ENCODE measurements around the gene USP19.

Gene USP19

DNA sequence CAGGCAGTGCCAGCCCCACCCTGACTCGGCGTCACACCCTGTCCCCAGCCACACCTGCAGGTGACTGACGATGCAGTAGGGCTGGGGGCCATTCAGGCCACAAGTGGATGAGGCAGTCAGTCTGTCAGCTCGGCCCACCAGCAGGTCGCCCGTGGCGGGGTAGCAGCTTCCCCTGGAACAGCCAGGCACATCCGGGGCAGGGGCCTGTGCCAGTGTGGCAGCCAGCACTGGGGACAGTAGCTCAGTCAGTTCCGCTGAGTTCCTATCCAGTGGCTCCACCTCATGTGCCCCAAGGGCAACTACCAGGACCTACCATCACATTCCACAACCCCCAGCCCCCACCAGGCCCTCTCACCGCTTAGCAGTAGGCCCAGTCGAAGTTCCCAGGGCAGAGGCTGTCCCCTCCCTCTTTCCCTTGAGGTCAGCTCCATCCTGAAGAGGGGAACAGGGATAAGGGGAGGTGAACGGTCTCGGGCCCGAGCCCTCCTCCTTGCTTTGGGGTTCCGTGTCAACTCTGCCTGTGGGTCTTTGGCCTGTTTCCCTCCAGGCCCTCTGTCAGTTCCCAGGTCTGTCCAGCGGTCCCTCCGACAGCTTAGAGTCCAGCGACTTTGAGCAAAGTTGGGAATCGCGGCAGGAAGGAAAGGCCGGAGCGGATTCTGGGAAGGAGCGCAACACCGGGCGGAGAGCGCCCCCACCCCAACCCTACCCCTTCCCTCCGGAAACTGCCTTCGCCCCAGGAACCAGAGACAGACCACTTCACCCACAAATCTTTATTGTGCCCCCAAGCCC is 12.0 kb upstream of the USP19 start, which contains the start of gene LAMB2:
Gene LAMB2 (minus strand): TSS at position 614 of the 789 bp plus-strand sequence. CDS start 183 bp downstream, at position 431.
- no peak for DNase-seq (ENCODE audit: low spot score)

DNA sequence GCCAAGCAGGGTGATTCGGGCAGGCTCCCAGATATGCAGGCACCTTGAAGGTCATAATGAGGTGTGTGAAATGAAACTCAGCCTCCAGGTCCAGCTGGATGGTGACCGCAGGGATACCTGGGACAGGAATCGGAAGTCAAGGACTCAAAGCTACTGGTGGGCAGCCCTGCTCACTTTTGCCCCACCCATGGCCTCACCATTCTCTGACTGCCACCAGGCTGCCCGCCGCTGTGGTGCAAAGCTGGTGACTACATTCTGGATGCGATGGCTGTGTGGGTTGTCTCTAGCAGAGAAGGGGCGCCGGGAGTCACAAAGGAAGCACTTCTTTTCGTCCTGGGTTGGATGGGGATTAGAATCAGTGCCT is 11.4 kb upstream of the USP19 start:
- no peak for DNase-seq (ENCODE audit: low spot score)

DNA sequence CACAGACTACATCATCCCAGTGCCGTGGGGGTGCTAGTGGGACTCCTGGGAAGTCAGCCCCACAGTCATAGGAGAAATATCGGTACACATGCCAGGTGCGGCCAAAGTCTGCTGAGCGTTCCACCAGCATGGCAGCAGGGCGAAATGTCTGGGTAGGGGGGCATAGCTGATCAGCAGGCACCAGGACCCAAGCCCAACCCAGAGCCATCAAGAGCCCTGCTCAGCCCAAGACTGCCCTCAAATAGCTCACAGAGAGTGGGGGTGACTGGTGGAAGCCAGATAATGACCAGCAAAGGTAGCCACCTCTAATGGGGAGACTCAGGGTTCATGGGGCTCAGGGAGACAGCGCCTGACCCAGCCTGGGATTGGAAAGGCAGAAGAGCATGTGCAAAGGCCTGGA is 11.0 kb upstream of the USP19 start:
- DNase-seq (ENCODE audit: low spot score): no peak

DNA sequence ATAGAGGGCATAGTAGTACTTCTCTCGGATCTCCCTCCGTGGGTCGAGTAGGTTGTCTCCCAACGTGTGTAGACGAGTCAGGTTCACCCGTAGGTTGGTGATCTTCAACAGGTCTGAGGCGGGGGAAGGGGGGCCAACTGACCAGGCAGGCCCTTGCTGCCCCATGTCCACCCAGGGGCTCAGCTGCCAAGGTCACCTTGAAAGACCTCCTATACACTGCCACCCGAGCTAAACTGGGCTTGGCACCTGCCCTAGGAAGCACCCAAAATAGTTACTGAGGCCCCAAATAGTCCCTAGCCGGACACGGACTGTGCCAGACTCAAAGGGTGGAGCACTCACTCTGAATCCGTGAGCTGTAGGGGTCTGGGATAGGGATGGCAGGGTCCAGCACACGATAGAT is 10.4 kb upstream of the USP19 start:
- no peak for DNase-seq (ENCODE audit: low spot score)

DNA sequence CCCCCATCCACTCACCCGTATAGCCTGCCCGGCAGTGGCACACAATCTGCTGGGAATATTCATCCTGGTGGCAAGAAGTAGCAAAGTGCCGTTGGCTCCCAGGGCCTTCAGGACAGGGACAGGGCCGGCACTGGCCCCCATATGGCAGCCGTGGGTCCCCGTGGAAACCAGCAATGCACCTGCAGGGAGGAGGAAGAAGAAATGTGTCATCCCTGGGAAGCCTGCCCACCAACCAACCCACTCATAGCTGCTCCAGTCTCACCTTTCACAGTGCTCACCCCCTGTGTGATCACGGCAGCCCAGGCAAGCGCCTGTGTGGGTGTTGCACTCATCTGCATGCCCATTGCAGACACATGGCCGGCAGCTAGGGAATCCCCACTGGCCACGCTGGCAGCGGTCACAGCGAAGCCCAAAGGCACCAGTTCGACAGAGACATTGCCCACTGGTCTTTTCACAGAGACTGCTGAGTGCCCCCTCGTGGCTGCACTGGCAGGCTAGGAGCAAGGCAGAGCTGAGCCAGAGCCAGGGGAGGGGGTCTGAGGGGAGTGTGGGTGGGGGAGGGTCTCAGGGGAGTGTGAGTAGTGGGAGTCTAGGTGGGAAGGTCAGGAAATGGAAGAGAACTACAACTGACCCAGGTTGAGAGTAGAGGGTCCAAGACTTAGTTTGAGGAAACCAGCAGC is 4.5 kb upstream of the USP19 start:
- DNase-seq (ENCODE audit: low spot score): no peak

DNA sequence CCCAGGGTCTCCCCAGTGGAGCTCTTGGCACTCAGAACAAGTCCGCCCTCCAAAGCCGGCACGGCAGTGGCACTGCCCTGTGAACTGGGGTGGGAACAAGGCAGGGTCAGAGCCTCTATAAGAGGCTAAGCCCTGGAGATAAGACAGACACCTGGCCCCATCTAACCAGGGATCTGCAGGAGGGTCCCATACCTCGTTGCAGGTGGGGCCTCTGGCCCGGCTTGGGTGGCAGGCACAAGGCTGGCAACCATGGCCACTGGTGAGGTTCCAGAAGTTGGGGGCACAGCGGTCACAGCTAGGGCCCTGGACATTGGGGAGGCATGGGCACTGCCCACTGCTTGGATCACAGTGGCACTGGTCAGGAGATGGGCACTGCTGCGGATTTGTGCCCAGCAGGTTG is 3.6 kb upstream of the USP19 start:
- DNase-seq (ENCODE audit: low spot score): no peak

DNA sequence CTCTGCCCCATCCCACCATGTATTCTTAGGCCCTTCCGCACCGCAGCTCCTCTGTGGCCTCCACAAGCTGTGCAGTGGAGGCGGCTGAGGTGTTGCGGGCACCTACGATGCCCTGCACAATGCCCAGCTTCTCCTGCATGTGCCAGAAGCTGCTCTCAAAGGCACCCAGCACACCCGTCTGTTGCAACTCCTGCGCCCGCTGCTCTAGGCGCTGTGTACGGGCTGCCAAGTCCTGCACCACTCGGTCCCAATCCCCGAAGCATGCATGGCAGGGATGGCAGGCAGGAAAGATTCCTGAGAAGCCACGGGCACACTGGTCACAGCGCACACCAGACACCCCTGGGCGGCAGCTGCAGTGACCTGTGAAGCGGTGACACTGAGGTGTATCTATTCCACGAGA is 3.1 kb upstream of the USP19 start:
- no peak for DNase-seq (ENCODE audit: low spot score)

DNA sequence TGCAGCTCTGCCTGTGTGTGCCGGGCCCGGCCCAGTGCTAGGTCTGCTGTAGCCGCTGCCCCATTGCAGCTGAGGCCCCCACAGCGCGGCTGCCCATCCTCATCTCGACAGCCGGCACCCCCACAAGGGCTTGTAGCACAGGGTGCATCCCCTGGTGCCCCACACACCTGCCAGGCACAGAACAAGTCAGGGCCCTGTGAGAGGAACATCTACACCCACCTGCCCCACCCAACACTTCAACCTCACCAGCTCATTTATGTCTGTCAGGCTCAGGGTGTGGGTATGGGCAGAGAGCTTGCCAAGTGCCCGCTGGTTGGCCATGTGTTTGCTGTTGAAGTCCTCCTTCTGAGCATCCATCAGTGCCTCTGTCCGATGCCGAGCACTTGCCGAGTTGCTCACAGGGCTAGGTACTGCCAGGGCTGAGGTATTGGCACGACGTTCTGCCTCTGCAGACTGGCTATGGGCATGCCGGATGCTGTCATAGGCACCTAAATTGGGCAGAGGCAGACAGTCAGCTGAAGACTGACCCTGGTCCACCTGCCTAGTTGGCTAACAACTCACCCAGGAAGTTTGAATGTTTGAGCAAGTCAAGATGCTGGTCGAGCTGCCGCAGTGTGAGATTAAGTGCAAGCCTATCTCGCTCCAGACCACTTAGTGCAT is 2.4 kb upstream of the USP19 start:
- no peak for DNase-seq (ENCODE audit: low spot score)

DNA sequence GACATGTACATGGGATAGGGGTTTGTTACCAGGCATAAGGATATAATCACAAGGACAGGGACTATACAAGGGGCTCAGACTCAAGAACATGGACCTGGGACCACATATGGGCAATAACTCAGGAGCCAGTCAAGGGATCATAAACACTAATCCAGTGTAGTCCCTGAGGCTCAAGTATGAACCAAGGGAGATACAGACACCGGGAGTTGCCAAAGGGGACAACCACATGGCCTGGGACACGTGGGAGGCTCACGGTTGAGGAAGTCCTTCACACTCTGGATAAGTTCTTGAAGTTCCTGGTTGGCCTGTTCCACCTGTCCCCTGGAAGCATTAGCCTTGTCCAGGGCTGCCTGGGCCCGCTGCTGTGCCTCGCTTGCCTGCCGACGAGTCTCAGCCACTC is 1.8 kb upstream of the USP19 start:
- DNase-seq (ENCODE audit: low spot score): no peak

DNA sequence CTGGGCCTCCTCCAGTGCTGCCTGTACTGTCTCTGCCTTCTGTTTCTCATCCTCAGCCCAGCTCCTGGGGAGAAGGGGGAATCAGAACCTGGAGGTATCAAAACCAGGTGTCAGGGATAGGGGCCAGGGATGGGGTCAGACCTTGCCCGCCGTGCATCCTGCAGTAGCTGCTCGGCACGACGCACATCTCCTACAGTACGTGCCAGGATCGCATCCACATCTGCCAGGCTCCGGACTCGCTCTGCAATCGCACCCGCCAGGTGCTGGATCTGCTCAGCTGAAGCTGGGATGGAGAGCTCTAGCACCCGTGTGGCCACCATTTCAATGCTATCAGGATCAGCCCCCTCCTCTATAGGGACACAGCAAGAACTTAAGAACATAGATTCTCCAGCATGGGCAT is 1.4 kb upstream of the USP19 start:
- no peak for DNase-seq (ENCODE audit: low spot score)

DNA sequence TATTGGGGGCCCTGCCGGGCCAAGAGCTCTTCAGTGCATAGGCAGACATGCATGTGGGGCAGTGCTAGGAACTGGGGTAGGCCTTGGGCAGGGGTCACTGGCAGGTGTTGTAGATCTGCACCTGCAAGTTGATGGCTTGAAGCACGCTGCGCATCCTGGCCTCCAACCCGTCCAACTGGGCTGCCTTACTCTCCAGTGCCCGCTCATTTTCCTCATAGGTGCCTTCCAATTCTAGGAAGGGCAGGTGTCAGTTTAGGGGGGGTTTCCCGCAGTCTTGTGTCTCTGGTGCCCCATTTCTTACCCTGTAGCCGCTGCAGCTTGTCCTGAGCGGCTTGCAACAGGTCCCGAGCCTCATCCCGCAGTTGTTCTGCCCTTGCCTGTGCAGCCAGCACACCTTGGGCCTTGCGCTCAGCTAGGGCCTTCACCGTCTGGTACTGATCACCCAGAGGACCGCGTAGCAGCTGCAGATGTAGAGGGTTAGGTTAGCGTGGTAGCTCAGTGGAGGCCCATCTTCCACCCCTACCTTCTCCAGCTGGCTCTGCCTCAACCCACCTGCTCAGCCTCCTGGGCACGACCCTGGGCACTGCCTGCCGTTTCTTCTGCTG is 611 bp upstream of the USP19 start:
- DNase-seq (ENCODE audit: low spot score): no peak

DNA sequence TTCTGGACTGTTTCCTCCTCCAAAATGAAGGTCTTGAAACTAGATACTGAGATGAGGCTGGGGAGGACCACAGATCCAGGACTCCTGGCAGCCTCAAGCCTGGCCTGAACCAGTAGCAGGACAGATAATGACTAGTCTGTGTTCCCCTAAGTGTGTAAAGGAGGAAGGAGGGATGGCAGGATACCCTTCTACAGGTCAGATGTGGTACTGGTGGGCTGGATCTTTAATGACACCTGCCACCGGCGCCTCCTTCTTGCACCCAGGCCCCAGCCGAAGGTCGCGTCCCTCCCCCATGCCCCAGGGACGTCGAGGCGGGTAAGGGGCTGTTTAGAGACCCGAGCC is 556 bp downstream of the USP19 start:
- DNase-seq (ENCODE audit: low spot score): no peak

DNA sequence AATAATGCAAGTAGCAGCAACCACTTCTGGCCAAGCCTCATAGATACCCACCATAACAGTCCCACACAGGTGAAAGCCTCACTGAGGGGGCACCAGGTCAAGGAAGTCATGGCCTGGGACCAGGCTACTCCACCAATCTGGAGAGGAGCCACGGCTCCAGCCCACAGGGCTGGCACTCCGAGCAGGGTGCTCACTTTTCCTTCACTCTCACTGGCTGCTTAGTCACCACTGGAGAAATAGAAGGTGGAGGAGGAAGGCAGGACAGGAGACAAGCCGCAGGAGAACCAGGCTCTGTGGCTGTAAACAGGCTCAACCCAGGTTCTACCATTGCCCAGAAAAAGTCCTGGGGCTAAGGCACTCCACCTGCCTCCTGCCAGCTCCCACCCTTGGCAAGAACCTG is 1.2 kb downstream of the USP19 start:
- DNase-seq (ENCODE audit: low spot score): no peak

DNA sequence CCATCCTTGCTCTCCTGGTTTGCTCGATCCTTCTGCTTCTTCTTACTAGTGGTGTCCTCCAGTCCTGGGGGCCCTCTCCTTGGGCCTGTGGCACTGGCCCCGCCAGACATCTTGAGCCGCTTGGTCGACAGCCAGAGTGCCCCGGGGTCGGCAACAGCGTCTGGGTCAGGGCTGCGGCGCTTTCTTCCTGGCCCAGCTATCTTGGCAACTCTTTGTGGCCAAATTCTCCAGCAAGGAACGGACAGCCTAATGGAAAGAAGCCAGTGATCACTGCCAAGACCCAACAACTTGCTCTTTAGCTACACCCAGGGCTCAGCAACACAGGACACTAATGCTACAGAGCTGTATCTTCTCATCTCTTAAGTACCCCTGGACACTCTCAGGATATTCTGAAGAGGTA is 1.6 kb downstream of the USP19 start:
- no peak for DNase-seq (ENCODE audit: low spot score)

DNA sequence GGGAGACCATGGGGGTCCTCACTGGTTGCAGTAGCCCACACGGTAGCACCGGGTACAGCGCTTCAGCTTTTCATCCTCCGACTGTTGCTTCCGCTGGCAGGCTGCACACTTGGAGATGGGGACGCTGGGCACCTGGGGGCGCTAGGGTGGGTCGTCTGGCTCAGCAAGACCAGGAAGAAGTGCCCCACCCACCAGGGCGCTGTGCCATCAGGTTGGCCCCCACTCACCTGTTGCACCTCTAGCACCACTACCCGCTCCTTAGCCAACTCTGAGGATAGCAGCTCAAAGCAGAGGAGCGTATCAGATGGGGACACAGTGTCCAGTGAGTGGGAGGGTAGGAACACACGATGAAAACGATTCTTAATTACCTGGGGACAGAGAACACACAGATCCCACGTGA is 8.4 kb downstream of the USP19 start:
- no peak for DNase-seq (ENCODE audit: low spot score)

DNA sequence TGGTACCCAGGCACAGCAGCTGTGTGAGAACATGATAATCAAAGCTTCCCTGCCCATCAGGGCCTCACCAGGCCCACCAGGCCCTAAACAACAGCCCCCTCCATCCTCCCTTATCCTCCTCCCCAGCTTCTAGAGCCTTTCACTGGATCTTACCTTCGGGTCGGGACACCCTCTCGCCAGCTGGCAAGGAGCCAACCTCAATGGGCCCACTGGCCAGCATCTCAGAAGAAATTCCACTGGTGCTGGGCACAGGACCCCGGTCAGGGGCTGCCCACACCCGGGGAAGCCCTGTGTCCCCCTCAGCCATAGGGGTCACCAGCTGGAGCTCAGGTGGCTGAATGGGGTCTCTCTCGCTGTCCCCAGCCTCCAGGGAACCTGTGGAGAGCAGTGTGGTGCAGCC is 9.3 kb downstream of the USP19 start:
- DNase-seq (ENCODE audit: low spot score): no peak

DNA sequence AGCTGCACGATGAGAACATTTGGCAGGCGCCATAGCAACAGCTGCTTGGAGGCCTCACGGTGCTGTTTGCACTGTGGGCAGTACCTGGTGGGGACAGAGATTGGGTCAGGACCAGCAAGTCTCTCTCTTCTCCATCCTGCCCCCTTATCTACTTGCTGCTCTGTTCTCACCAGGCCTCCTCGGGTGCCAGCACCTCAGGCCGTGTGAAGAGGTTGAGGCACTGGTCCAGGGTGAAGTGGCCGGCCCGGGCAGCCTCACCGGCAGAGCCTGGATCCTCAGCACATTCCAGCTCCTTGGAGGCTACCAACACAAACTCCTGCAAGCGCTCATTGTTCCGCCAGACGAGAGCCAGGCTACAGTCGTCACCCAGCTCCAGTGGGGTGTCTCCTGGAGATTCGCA is 9.8 kb downstream of the USP19 start:
- no peak for DNase-seq (ENCODE audit: low spot score)

DNA sequence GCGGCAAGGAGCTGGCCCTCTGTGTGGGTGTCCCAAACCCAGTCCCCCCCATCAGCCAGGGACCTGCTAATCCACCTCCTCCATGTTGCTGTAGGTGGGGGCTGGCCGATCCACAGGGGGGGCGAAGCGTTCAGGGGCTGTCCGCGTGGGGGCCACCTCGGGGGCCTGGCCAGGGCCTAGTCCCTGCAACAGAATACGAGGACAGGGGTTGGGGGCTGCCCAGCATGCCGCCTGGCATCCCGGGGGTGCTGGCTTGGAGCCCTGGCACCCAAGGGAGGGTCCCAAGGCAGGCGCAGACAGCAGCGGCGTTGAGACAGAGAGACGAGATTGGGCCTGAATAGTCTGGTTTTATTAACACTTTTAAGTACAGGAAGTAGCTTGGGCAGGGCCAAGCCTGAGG is 12.3 kb downstream of the USP19 start:
- DNase-seq (ENCODE audit: low spot score): no peak

DNA sequence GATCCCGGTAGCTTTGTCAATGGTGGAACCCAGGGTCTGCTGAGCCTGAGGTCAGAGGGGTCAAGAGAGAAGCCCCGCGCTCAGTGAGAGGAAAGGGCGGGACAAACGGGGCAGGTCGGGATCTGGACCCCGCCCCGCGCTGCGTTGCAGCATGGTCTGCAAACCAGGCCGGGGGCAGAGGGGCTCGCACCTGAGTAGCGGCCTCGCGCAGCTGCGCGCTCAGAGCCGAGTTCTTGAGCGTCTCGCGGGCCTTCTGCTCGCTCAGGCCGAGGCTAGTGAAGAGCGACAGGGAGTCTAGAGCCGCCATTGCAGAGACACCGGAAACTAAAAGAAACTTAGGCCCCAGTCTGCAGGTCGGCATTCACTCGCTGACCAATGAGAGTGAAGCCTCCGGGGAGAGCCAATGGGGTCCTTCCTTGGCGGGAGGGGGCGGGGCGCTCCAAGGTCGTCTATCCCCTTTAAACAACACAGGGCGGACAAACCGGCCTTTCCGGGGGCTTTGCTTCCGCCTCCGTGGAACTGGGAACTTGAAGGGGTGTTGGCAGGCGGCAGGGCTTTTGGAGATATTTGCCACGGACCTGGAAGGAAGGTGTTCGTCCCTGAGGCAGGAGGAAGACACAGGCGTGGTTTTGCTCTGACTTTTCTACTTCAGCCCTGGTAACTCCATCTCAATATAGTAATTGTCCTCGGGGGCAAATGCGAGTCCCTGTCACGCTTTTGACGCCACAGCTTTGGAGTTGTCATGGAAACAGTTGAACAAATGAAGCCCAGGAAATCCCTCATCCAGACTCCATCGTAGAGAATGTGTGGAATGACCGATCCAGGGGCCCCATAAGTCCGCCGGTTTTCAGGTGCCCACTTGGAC is 16.0 kb downstream of the USP19 start, which contains the start of gene QARS1:
Gene QARS1 (minus strand): TSS at position 331 of the 865 bp plus-strand sequence. CDS start 24 bp downstream, at position 307.
- peak; percentile 93 for DNase-seq (ENCODE audit: low spot score)

DNA sequence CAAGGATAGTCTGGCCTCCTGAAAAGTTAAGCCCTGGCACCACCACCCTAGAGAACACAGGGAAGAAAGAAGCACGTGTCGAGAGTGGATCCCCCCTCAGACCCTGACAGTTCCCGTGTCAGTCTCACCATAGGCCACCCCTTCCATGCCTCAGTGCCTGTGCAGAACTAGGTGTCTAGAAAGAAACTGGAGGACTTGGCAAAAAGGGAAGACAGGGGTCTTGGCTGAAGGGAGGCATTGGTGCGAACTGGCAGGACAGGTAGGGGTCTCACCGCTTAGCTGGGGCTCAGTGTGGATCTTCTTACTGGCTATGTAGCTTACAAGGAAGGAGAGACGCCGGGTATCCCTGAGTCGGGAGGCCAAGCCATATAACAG is 16.6 kb downstream of the USP19 start:
- DNase-seq (ENCODE audit: low spot score): no peak

DNA sequence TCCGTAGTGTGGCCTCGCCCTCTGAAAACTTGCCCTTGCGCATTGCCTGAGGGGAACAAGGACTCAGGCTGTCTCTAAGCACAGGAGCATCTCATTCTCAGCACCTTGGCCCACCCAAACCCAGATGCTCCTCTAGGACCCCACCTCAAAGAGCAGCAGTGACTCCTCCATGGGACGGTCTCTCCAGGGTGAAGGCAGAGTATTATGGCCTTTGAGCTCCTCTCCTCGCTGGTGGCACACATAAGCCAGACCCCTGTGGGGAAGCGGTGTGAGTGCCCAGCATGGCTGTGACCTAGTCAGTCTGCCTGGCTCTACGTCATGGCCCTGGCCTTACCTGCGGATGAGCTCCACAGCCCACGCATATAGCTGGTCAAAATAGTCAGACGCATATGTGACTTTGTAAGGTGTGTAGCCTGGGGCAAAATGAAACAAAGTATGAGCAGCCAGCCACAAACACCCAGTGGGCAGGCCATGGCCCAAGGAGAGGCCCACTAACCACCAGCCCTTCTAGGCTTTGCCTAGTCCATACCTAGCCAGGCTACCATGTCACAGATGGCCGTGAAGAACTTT is 20.5 kb downstream of the USP19 start:
- DNase-seq (ENCODE audit: low spot score): no peak
